Right lobe of liver (tissue), 6 donors: ENCODE results near the gene SMARCD2. TPM values are rescaled to one million over a fixed set of nuclear protein-coding genes. Genes with fewer than 3 reads are reported as not detected.

ENCODE experiments used
- ATAC-seq, 4 donors: fragments of 200-7000 bp; cut with Tn5 transposase; one replicate each; pipeline ENCODE4 v1.9.1; 2020; ENCODE audit warnings: mild to moderate bottlenecking in 4 of 4, moderate library complexity in 4 of 4
- DNase-seq, 3 donors: peaks; one replicate each; pipeline ENCODE4 v3.0.0-alpha.2; 2020
- H3K27ac ChIP-seq, 3 donors: fragments of 200-600 bp; one replicate each; pipeline ENCODE4 v1.8.0; 2022
- H3K27me3 ChIP-seq, 2 donors: fragments of 200-600 bp; one replicate each; pipeline ENCODE4 v1.8.0; 2022
- H3K36me3 ChIP-seq, 4 donors: fragments of 200-600 bp; sonication (generic) in 1 of 4; one replicate each; pipeline versions ENCODE4 v1.5.1 to v1.8.0; 2017 to 2022; ENCODE audit warnings: control low read depth in 1 of 4
- H3K4me1 ChIP-seq, 4 donors: fragments of 200-600 bp; sonication (generic) in 1 of 4; one replicate each; pipeline versions ENCODE4 v1.5.1 to v1.8.0; 2017 to 2022; ENCODE audit warnings: control low read depth in 1 of 4
- H3K4me3 ChIP-seq, 3 donors: fragments of 200-600 bp; one replicate each; pipeline ENCODE4 v1.8.0; 2022
- H3K9me3 ChIP-seq, 4 donors: fragments of 200-600 bp; sonication (generic) in 1 of 4; one replicate each; pipeline versions ENCODE4 v1.5.1 to v1.8.0; 2017 to 2022; ENCODE audit warnings: control low read depth in 1 of 4
- CTCF ChIP-seq, 4 donors: fragments of 200-600 bp in 3 of 4; fragments of 450-650 bp in 1 of 4; IDR thresholded peaks; one replicate each; pipeline versions ENCODE4 v1.5.1 to v1.8.0; 2016 to 2022; ENCODE audit warnings: antibody characterized with exemption in 4 of 4, mild to moderate bottlenecking in 2 of 4
- POLR2A ChIP-seq: fragments of 450-650 bp; IDR thresholded peaks from one replicate; pipeline ENCODE4 v1.6.1; 2017; ENCODE audit warnings: antibody characterized with exemption, mild to moderate bottlenecking
- WGBS: methylation state at CpG from one replicate; pipeline ENCODE4 v1.1.6; 2018; ENCODE audit warnings: low coverage, low lambda C conversion rate; ENCODE audit not compliant: insufficient coverage; ENCODE audit errors: missing lambda C conversion rate; 5-methylcytosine and 5-hydroxymethylcytosine counted together
- intact Hi-C, 2 donors: fragments of 100-400 bp; cut with DNase I; formaldehyde crosslinking; loops; one replicate each; pipeline versions ENCODE4 v1.11.2 to v1.14.1; 2022
- total RNA-seq, 6 experiments: library from RNA; depleted of rRNA in 2 of 6; stranded (reverse); fragments of >200 nt in 2 of 6; fragmentation: NEBNext Ultra II Directional in 3 of 6; extraction: Animal tissue kit (Norgen Biotek cat#: 25700) in 3 of 6; gene quantifications; one replicate each; pipeline versions ENCODE4 v1.1.0 to v1.2.4, GENCODE V29; 2016 to 2023
- donor health status: DM: no; HTN: yes; CAD: no.
- donor health status: DM: no; HTN: no; CAD: no.
- donor health status: DM: no; HTN: no; CAD: no.
- donor health status: DM: no; HTN: yes; CAD: no.
- donor health status: DM: no; HTN: yes; CAD: no.

Gene SMARCD2
- total RNA-seq, 6 experiments from 2014 or later: 23.8 to 94.5 (median 59.5) TPM

GRCh38 chr17:63850401-63850800 is 7.9 kb upstream of the SMARCD2 start:
- H3K27me3 ChIP-seq: no peaks in the 10 kb centered on the region
- DNase-seq: no peak
- no peak overlapping the region for H3K27ac ChIP-seq
- no peaks in the 10 kb centered on the region for H3K36me3 ChIP-seq
- H3K4me1 ChIP-seq: no peaks in the 10 kb centered on the region
- 78% methylated on average over 4 of the region's 9 CpGs for WGBS
- no peak overlapping the region for H3K4me3 ChIP-seq
- no peak for ATAC-seq
- TF ChIP-seq POLR2A (no peak), CTCF (IDR thresholded peaks at IDR 0.05) (no peak)
- H3K9me3 ChIP-seq: no peaks in the 10 kb centered on the region
- intact Hi-C loops: no loop called here

GRCh38 chr17:63848834-63849689 is 6.6 kb upstream of the SMARCD2 start:
- Histone ChIP-seq H3K27ac (peak overlapping the region in 2 of 3 donors; percentile 34 to 35), H3K4me3 (peak overlapping the region; percentile 14 to 35 (median 18)), H3K27me3 (no peaks in the 10 kb centered on the region), H3K4me1 (no peaks in the 10 kb centered on the region), H3K36me3 (no peaks in the 10 kb centered on the region), H3K9me3 (no peaks in the 10 kb centered on the region)
- peak; percentile 94 to 99 (median 96) for ATAC-seq
- intact Hi-C loops: no loop called here
- 2% methylated on average over 32 of the region's 82 CpGs for WGBS
- no peak for TF ChIP-seq POLR2A
- TF ChIP-seq CTCF (IDR thresholded peaks at IDR 0.05): peak; percentile 45 to 70 (median 50)
- peak; percentile 90 to 95 (median 94) for DNase-seq

- no peaks in the 10 kb centered on the region for H3K36me3 ChIP-seq
- DNase-seq (no peak), ATAC-seq (no peak)
- H3K27me3 ChIP-seq: no peaks in the 10 kb centered on the region
- intact Hi-C loops: no loop called here
- H3K9me3 ChIP-seq: peaks cover 0 to under 1% (median 0%) of the 10 kb centered on the region in 4 donors
- 0% methylated on average over 1 of the region's 3 CpGs for WGBS
- peaks cover 0 to 6% (median 3%) of the 10 kb centered on the region in 4 donors for H3K4me1 ChIP-seq
- no peak overlapping the region for H3K4me3 ChIP-seq
- TF ChIP-seq CTCF (IDR thresholded peaks at IDR 0.05) (no peak), POLR2A (no peak)
- H3K27ac ChIP-seq: no peak overlapping the region
Observed at GRCh38 chr17:63847525-63848249, 5.2 kb upstream of the SMARCD2 start.

- WGBS: 4% methylated on average over 1 of the region's 1 CpG
- TF ChIP-seq POLR2A: no peak
- TF ChIP-seq CTCF (IDR thresholded peaks at IDR 0.05): no peak
- intact Hi-C loops: no loop called here
Observed at GRCh38 chr17:63845509-63845908, 3.0 kb upstream of the SMARCD2 start.

More at GRCh38 chr17:63845509-63845908, 3.0 kb upstream of the SMARCD2 start:
- Histone ChIP-seq H3K4me3 (no peak overlapping the region), H3K27ac (no peak overlapping the region), H3K27me3 (no peaks in the 10 kb centered on the region), H3K9me3 (peaks cover 0 to 3% (median 0%) of the 10 kb centered on the region in 4 donors), H3K4me1 (peaks cover 3 to 17% (median 10%) of the 10 kb centered on the region in 4 donors), H3K36me3 (no peaks in the 10 kb centered on the region)
- DNase-seq (no peak), ATAC-seq (no peak)
